A673 (cell line): ENCODE measurements around the gene UTP25. TPM values are rescaled to one million over a fixed set of nuclear protein-coding genes. Genes with fewer than 3 reads are reported as not detected.

Source experiments
- BruUV-seq: library from RNA; stranded (reverse); fragments of 400-500 nt; replicated peaks from 2 replicates; lab custom pipeline; 2021; lab: Mats Ljungman, UMichigan
- CTCF ChIA-PET: fragments of 300-600 bp; sonication (Branson Sonifier 250); formaldehyde crosslinking; loops from one replicate; lab custom pipeline; 2022; ENCODE audit warnings: antibody characterized with exemption; lab: Charles Lee
- POLR2A ChIA-PET: fragments of 300-600 bp; sonication (Branson Sonifier 250); formaldehyde crosslinking; loops from one replicate; lab custom pipeline; 2022; ENCODE audit warnings: antibody characterized with exemption; ENCODE audit not compliant: low non-redundant PET; lab: Charles Lee
- DNase-seq: peaks from one replicate; pipeline ENCODE4 v3.0.0-alpha.2; 2015; ENCODE audit warnings: low spot score
- H3K27ac ChIP-seq: fragments of 200-600 bp; sonication (generic); 2 replicates; pipeline ENCODE4 v1.5.1; 2016; ENCODE audit warnings: mixed run types, low read depth, mild to moderate bottlenecking, mixed read lengths, antibody characterized with exemption, low read length; ENCODE audit not compliant: poor library complexity, severe bottlenecking
- H3K27me3 ChIP-seq: fragments of 200-600 bp; sonication (generic); replicated peaks from 2 replicates; pipeline ENCODE4 v1.6.1; 2017; ENCODE audit warnings: mixed run types, low read depth, mild to moderate bottlenecking, mixed read lengths, antibody characterized with exemption, low read length; ENCODE audit not compliant: insufficient read depth, poor library complexity
- H3K36me3 ChIP-seq: fragments of 200-600 bp; sonication (generic); 2 replicates; pipeline ENCODE4 v1.6.1; 2016; ENCODE audit warnings: mixed run types, mild to moderate bottlenecking, mixed read lengths, antibody characterized with exemption, low read length; ENCODE audit not compliant: insufficient read depth, poor library complexity, severe bottlenecking
- H3K4me1 ChIP-seq: fragments of 200-600 bp; sonication (generic); 2 replicates; pipeline ENCODE4 v1.6.1; 2017; ENCODE audit warnings: mixed run types, mild to moderate bottlenecking, mixed read lengths, antibody characterized with exemption, low read length; ENCODE audit not compliant: insufficient read depth, poor library complexity, severe bottlenecking
- H3K4me3 ChIP-seq: fragments of 200-600 bp; sonication (generic); 2 replicates; pipeline ENCODE4 v1.5.1; 2016; ENCODE audit warnings: low read depth, mixed run types, mild to moderate bottlenecking, mixed read lengths, low read length; ENCODE audit not compliant: poor library complexity, severe bottlenecking
- H3K9me3 ChIP-seq: fragments of 200-600 bp; sonication (generic); 2 replicates; pipeline ENCODE4 v1.6.1; 2016; ENCODE audit warnings: mixed run types, low read depth, mild to moderate bottlenecking, mixed read lengths, antibody characterized with exemption, low read length; ENCODE audit not compliant: poor library complexity, severe bottlenecking
- EZH2 ChIP-seq: fragments of 200-600 bp; sonication (generic); IDR thresholded peaks from 2 replicates; pipeline ENCODE4 v1.6.1; 2017; ENCODE audit warnings: borderline replicate concordance, low read depth, mild to moderate bottlenecking, mixed read lengths, antibody characterized with exemption, low read length; ENCODE audit not compliant: poor library complexity, severe bottlenecking
- intact Hi-C: fragments of 100-400 bp; cut with micrococcal nuclease; formaldehyde crosslinking; loops from one replicate; pipeline ENCODE4 v1.10.0; 2022; ENCODE audit not compliant: unreplicated experiment
- total RNA-seq: library from RNA; stranded (reverse); gene quantifications from 2 replicates; pipeline ENCODE4 v1.2.3, GENCODE V29; 2021
- TF ChIP-seq, protein P1 (sequence below): fragments of 300-800, 200-600 bp; sonication (generic); conservative IDR thresholded peaks from 2 replicates; pipeline ENCODE4 v1.5.1; 2017; ENCODE audit warnings: low read depth, mild to moderate bottlenecking, antibody characterized with exemption, low read length, moderate library complexity, mixed read lengths

UTP25 gene
- total RNA-seq, 1 experiment from 2014 or later, result 11.5 TPM

DNA sequence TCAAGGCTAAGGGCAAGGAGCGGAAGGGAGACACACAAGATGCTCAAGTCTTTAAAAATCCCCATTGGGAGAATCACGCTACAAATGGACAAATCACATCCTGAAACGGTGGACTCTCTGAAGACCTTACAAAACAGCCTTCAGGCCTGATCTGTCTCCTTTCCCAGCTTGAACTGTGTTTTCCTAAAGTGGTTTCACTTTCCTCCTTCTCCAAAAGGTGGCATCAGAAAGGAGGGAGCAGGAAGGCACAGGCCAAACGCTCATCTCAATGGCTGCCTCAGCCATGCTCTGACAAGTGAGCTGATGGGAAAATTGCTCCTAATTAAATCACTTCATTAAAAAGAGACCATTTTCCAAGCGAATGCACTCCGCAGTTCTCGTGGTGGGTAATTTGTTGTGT, 47.7 kb downstream of the UTP25 start:
- ChIA-PET CTCF (interaction anchor here (1.5 kb wide), 1 partner anchor 15 kb away, joined by 4 read pairs; no protein-coding TSS in a partner anchor), POLR2A (no interaction called here)
- no peaks in the 10 kb centered on the region for H3K9me3 ChIP-seq
- intact Hi-C loops, result no loop called here
- H3K4me3 ChIP-seq, result no peak overlapping the region
- no peaks in the 10 kb centered on the region for H3K36me3 ChIP-seq
- peaks cover 38% of the 10 kb centered on the region for H3K4me1 ChIP-seq
- H3K27me3 ChIP-seq, result no peaks in the 10 kb centered on the region
- no peak for TF ChIP-seq EZH2
- TF ChIP-seq, protein P1, sequence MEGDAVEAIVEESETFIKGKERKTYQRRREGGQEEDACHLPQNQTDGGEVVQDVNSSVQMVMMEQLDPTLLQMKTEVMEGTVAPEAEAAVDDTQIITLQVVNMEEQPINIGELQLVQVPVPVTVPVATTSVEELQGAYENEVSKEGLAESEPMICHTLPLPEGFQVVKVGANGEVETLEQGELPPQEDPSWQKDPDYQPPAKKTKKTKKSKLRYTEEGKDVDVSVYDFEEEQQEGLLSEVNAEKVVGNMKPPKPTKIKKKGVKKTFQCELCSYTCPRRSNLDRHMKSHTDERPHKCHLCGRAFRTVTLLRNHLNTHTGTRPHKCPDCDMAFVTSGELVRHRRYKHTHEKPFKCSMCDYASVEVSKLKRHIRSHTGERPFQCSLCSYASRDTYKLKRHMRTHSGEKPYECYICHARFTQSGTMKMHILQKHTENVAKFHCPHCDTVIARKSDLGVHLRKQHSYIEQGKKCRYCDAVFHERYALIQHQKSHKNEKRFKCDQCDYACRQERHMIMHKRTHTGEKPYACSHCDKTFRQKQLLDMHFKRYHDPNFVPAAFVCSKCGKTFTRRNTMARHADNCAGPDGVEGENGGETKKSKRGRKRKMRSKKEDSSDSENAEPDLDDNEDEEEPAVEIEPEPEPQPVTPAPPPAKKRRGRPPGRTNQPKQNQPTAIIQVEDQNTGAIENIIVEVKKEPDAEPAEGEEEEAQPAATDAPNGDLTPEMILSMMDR, result peak; percentile 62
- peak overlapping the region; percentile 46 for H3K27ac ChIP-seq
- no TSS peak for BruUV-seq
- peak; percentile 82 for DNase-seq

DNA sequence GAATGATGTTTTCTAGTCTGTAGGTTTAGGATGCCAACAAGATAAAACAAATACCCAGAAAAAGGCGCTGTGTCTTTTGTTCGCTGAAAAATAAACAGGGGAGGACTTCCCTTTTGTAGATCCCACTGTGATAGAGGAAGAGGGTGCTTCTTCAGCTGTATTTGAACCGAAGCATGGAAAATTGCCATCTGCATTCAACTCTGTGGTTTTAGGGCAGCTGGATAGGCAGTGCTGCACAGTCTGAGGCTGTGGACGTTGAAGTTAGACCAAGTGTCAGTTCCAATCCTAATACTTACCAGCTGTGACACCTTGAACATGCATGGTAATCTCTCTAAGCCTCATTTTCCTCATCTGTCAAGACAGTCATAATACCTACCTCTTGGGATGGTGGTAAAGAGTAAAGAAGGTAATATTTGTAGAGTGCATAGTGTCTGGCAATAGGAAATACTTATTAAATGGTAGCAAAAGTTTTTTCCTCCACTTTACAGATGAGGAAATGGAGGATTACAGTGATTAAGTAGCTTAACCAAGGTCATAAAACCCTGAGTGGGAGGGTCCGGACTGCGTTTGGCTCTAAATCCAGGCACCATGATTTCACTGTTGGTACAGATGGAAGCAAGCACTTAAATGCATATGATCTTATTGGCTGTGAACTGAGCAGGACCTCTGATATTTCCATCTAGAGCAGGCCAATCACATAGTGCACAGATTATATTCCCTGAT, 48.5 kb downstream of the UTP25 start:
- intact Hi-C loops, result no loop called here
- no TSS peak for BruUV-seq
- H3K4me1 ChIP-seq, result peaks cover 32% of the 10 kb centered on the region
- H3K27ac ChIP-seq, result peak overlapping the region; percentile 46
- ChIA-PET CTCF (interaction anchor here (1.5 kb wide), 1 partner anchor 16 kb away, joined by 4 read pairs; no protein-coding TSS in a partner anchor), POLR2A (no interaction called here)
- no peak overlapping the region for H3K4me3 ChIP-seq
- peak; percentile 73 for DNase-seq
- no peaks in the 10 kb centered on the region for H3K36me3 ChIP-seq
- TF ChIP-seq EZH2, result no peak
- TF ChIP-seq, protein P1, result no peak
- H3K9me3 ChIP-seq, result no peaks in the 10 kb centered on the region
- H3K27me3 ChIP-seq, result no peaks in the 10 kb centered on the region

DNA sequence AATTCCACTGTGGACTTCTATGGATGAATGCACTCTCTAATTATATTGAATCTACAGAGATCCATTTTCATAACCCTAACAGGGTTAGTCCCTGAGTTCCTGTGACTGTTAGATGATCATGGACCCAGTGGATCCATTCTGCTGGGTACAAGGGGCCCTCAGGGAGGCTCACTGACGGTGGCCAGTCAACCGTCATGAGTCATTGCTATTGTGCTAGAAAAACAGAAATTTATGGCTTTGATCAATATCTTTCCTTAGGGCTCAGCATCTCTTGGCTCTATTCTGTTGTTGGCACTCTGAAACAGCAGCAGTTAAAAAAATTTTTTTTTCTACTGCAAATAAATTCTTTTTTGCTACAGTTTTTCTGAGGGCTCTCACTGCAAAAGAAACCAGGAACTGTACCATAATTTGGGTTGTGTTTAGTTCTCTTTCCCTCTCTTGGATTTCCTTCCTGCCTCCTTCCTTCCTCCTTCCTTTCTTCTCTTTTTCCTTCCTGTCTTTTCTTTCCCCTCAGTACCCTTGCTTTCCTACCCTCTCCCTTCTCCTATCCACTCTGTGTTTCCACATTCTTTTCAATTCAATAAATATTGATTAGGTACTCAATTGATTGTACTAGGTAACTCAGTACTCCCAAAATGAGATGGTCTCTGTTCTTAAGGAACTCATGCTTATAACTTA, 49.5 kb downstream of the UTP25 start:
- DNase-seq, result no peak
- Histone ChIP-seq H3K36me3 (no peaks in the 10 kb centered on the region), H3K27ac (no peak overlapping the region), H3K4me1 (peaks cover 25% of the 10 kb centered on the region), H3K27me3 (no peaks in the 10 kb centered on the region), H3K4me3 (no peak overlapping the region), H3K9me3 (no peaks in the 10 kb centered on the region)
- TF ChIP-seq, protein P1, result no peak
- no peak for TF ChIP-seq EZH2
- CTCF ChIA-PET, result interaction anchor here (1.5 kb wide), 1 partner anchor 17 kb away, joined by 4 read pairs; no protein-coding TSS in a partner anchor
- BruUV-seq, result no TSS peak
- intact Hi-C loops, result no loop called here
- POLR2A ChIA-PET, result no interaction called here
